CD4-positive, alpha-beta T cell treated with Interleukin-6 for 4 hours (primary cell): Measurements from ENCODE around the gene TPCN2.

Experiments used
- DNase-seq: peaks from one replicate; pipeline ENCODE4 v3.0.0-alpha.2; 2020; ENCODE audit warnings: mixed read lengths

The TPCN2 gene

GRCh38 chr11:69171476-69172240 is 122.9 kb downstream of the TPCN2 start:
- DNase-seq, result no peak

- no peak for DNase-seq
Measured at GRCh38 chr11:69172674-69173073, 123.9 kb downstream of the TPCN2 start.

GRCh38 chr11:69173331-69173730 is 124.6 kb downstream of the TPCN2 start:
- DNase-seq, result no peak

GRCh38 chr11:69173925-69174581 is 125.3 kb downstream of the TPCN2 start:
- no peak for DNase-seq

- DNase-seq, result no peak
Measured at GRCh38 chr11:69174841-69175240, 126.1 kb downstream of the TPCN2 start.

GRCh38 chr11:69178819-69179482 is 130.2 kb downstream of the TPCN2 start:
- no peak for DNase-seq

GRCh38 chr11:69180226-69180625 is 131.5 kb downstream of the TPCN2 start:
- no peak for DNase-seq

GRCh38 chr11:69180726-69181125 is 132.0 kb downstream of the TPCN2 start:
- no peak for DNase-seq

- DNase-seq, result no peak
Measured at GRCh38 chr11:69183613-69184012, 134.9 kb downstream of the TPCN2 start.
